Activated CD8-positive, alpha-beta memory T cell treated with anti-CD3 and anti-CD28 coated beads, Interleukin-2, amount 50 U/mL, for 1 hour (primary cell): ENCODE measurements around the gene PDS5B.

Source experiments
- DNase-seq: peaks from one replicate; pipeline ENCODE4 v3.0.0-alpha.2; 2020; ENCODE audit errors: extremely low read depth

PDS5B gene

GRCh38 chr13:32588736-32589135, 2.5 kb downstream of the PDS5B start:
- no peak for DNase-seq

- no peak for DNase-seq
Observed at GRCh38 chr13:32589471-32589870, 3.2 kb downstream of the PDS5B start.

- no peak for DNase-seq
Observed at GRCh38 chr13:32590266-32590665, 4.0 kb downstream of the PDS5B start.

GRCh38 chr13:32592082-32592481, 5.8 kb downstream of the PDS5B start:
- DNase-seq, result no peak

- DNase-seq, result no peak
Observed at GRCh38 chr13:32594157-32594738, 8.0 kb downstream of the PDS5B start.

- DNase-seq, result no peak
Observed at GRCh38 chr13:32595306-32595705, 9.1 kb downstream of the PDS5B start.

GRCh38 chr13:32600890-32601289, 14.6 kb downstream of the PDS5B start:
- no peak for DNase-seq

GRCh38 chr13:32609428-32609827, 23.2 kb downstream of the PDS5B start:
- no peak for DNase-seq

GRCh38 chr13:32610538-32610937, 24.3 kb downstream of the PDS5B start:
- no peak for DNase-seq

- no peak for DNase-seq
Observed at GRCh38 chr13:32610977-32611376, 24.7 kb downstream of the PDS5B start.

GRCh38 chr13:32616883-32617511, 30.7 kb downstream of the PDS5B start:
- DNase-seq, result no peak

- DNase-seq, result no peak
Observed at GRCh38 chr13:32622827-32623226, 36.6 kb downstream of the PDS5B start.

- no peak for DNase-seq
Observed at GRCh38 chr13:32624441-32624840, 38.2 kb downstream of the PDS5B start.

- no peak for DNase-seq
Observed at GRCh38 chr13:32627793-32628192, 41.5 kb downstream of the PDS5B start.

- no peak for DNase-seq
Observed at GRCh38 chr13:32629313-32629712, 43.1 kb downstream of the PDS5B start.

- DNase-seq, result no peak
Observed at GRCh38 chr13:32629866-32630265, 43.6 kb downstream of the PDS5B start.

- DNase-seq, result no peak
Observed at GRCh38 chr13:32632343-32632909, 46.2 kb downstream of the PDS5B start.

GRCh38 chr13:32636711-32637110, 50.5 kb downstream of the PDS5B start:
- DNase-seq, result no peak

- no peak for DNase-seq
Observed at GRCh38 chr13:32638739-32639138, 52.5 kb downstream of the PDS5B start.

- DNase-seq, result peak; percentile 22
Observed at GRCh38 chr13:32639502-32640105, 53.4 kb downstream of the PDS5B start.

GRCh38 chr13:32642316-32642715, 56.1 kb downstream of the PDS5B start:
- DNase-seq, result no peak

- DNase-seq, result no peak
Observed at GRCh38 chr13:32642858-32643257, 56.6 kb downstream of the PDS5B start.

GRCh38 chr13:32645854-32646253, 59.6 kb downstream of the PDS5B start:
- DNase-seq, result no peak
